GM10248 (cell line): Measurements from ENCODE around the gene ZMYND12.

Experiments used
- CTCF ChIA-PET: fragments of 300-600 bp; sonication (Branson Sonifier 250); formaldehyde crosslinking; extraction: SDS; loops from one replicate; lab custom pipeline; 2021; ENCODE audit warnings: antibody characterized with exemption; lab: Yijun Ruan, JAX
- POLR2A ChIA-PET: fragments of 350-650 bp; sonication (Branson Sonifier 250); formaldehyde crosslinking; extraction: SDS; loops from one replicate; lab custom pipeline; 2020; ENCODE audit warnings: antibody characterized with exemption; lab: Yijun Ruan, JAX
- DNase-seq: peaks from one replicate; pipeline ENCODE4 v3.0.0; 2012; ENCODE audit errors: extremely low spot score
- TF ChIP-seq, protein P1 (sequence below): IDR thresholded peaks from 2 replicates; pipeline ENCODE4 v1.5.1; 2012; ENCODE audit warnings: mild to moderate bottlenecking, low read depth; ENCODE audit errors: extremely low read depth, missing control alignments, control extremely low read depth

The ZMYND12 gene

GRCh38 chr1:42417166-42417565 is 38.7 kb downstream of the ZMYND12 start:
- ChIA-PET CTCF (interaction anchor here (0.9 to 1.7 kb wide), 3 partner anchors 10 to 244 kb away, joined by 3 to 4 read pairs (median 4); no protein-coding TSS in a partner anchor), POLR2A (no interaction called here)

DNA sequence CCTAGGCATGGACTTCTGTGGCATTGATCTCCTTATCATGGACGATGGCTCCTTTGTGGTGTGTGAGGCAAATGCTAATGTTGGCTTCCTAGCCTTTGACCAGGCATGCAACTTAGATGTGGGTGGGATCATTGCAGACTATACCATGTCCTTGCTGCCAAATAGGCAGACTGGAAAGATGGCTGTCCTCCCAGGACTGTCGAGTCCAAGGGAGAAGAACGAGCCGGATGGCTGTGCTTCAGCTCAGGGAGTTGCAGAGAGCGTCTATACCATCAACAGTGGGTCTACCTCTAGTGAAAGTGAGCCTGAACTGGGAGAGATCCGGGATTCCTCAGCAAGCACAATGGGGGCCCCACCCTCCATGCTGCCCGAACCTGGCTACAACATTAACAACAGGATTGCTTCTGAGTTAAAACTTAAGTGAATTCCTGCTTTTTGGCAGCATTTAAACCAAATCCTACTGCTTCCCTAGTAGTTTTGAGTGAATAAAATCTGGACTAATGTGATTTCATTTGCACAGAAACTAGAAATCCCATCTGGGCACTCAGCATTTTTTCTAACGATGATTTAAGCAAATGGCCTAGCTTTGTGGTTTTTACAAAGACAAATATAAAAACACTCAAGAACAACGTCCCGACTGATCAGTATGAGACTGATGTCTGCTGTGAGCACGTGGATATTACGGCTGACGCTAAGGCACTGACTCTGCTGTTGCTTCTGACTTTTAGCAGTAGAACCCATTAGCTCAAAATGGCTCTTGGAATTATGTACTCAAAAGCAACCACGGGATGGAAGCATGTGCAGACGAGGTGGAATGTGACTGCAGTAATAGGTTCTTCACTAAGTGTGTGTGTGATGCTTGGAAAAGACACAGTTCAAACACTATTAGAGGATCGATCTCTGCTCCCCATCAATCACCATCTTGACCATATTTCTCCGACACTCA is 41.0 kb downstream of the ZMYND12 start:
- TF ChIP-seq, protein P1, sequence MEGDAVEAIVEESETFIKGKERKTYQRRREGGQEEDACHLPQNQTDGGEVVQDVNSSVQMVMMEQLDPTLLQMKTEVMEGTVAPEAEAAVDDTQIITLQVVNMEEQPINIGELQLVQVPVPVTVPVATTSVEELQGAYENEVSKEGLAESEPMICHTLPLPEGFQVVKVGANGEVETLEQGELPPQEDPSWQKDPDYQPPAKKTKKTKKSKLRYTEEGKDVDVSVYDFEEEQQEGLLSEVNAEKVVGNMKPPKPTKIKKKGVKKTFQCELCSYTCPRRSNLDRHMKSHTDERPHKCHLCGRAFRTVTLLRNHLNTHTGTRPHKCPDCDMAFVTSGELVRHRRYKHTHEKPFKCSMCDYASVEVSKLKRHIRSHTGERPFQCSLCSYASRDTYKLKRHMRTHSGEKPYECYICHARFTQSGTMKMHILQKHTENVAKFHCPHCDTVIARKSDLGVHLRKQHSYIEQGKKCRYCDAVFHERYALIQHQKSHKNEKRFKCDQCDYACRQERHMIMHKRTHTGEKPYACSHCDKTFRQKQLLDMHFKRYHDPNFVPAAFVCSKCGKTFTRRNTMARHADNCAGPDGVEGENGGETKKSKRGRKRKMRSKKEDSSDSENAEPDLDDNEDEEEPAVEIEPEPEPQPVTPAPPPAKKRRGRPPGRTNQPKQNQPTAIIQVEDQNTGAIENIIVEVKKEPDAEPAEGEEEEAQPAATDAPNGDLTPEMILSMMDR, result no peak
- POLR2A ChIA-PET, result no interaction called here
- CTCF ChIA-PET, result no interaction called here

More at GRCh38 chr1:42417166-42417565, 38.7 kb downstream of the ZMYND12 start:
- no peak for DNase-seq
- TF ChIP-seq, protein P1, result no peak

GRCh38 chr1:42403880-42404400 is 51.9 kb downstream of the ZMYND12 start:
- TF ChIP-seq, protein P1, result no peak

More for the DNA sequence above, 41.0 kb downstream of the ZMYND12 start:
- no peak for DNase-seq

DNA sequence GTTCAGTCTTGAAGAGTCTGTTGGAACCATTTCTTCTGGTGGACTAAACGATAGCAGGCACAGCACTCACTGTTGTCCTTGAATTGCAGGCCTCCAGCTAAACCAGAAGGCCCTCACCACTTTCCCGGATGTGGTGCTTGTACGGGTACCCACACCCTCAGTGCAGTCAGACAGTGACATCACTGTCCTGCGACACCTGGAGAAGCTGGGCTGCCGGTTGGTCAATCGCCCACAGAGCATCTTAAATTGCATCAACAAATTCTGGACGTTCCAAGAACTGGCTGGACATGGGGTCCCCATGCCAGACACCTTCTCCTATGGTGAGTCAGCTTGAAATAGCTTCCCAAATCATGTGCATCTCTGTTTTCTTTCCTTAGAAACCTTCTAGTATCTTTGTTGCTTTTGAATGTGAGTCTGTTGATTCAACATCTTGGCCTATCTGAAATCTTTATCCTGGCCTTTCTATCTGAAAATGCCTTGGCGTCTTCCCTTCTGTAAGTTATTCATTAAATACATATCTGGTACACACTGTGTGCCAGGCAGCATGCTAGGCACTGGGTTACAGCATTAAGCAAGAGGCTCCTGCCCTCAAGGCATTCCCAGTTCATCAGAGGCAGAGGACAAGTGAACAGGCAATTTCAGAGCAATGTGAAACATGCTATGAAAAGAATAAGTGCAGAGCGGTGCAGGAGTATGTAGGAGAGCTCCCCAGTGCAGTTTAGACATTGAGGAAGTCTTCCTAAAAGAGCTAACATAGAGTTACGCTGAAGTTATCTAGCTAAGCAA is 56.3 kb downstream of the ZMYND12 start:
- TF ChIP-seq, protein P1, result no peak
- ChIA-PET CTCF (interaction anchor here (2.8 kb wide), 1 partner anchor 226 kb away, joined by 8 read pairs; no protein-coding TSS in a partner anchor), POLR2A (no interaction called here)
- no peak for DNase-seq

More at GRCh38 chr1:42403880-42404400, 51.9 kb downstream of the ZMYND12 start:
- ChIA-PET CTCF (interaction anchor here (1.2 kb wide), 1 partner anchor 60 kb away, joined by 3 read pairs; no protein-coding TSS in a partner anchor), POLR2A (no interaction called here)
- DNase-seq, result no peak

DNA sequence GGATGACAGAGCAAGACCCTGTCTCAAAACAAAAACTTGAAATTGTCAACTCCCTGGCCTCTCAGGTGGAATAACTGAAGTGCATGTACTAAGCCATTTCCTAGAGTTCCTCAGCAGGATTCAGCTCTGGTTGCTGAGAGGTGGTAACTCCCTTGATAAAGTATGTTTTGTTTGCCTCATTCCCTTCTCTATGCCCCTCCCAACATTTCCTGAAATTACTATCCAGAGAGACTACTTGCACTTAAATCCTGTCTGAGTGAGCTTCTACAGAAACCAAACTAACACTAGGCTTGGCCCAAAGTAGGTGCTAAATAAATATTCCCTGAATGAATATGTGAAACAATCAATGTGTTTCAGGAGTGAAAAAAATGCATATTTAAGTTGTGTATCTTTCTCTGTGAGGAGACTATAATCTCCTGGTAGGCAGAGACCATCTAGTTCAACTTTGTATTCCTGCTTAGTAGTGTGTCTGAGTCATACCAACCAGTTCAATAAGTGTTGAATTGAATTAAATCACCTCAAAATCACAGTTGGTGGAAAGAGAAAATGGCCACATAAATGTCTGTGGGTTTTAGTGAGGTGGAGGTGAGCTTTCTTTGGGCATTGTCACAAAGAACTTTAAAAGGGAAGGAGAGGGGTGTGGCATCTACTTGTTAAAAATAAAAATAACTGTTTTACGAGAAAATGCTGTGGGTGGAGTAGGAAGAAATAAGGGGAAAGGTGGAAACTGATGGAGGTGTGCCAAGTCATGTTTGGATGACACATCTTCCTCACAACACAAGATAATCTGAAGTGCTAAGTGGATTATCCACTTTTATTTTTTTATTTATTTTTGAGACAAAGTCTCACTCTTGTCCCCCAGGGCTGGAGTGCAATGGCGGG is 62.6 kb downstream of the ZMYND12 start:
- ChIA-PET POLR2A (no interaction called here), CTCF (interaction anchor here (0.7 to 0.9 kb wide), 2 partner anchors 23 to 38 kb away, joined by 3 read pairs; no protein-coding TSS in a partner anchor)
- DNase-seq, result no peak
- TF ChIP-seq, protein P1, result no peak

- TF ChIP-seq, protein P1, result no peak
- CTCF ChIA-PET, result no interaction called here
- POLR2A ChIA-PET, result no interaction called here
- DNase-seq, result no peak
Observed at GRCh38 chr1:42392255-42392654, 63.6 kb downstream of the ZMYND12 start.
